NCI-H2196 (cell line): ENCODE data around the gene STON1.
"Not testable (repeated sequence)": the region's sequence is repeated elsewhere in the genome, so short reads cannot be mapped to it uniquely, and the experiment has no call there.

ENCODE experiments used
- DNase-seq: peaks from one replicate; lab custom pipeline; 2025; ENCODE audit not compliant: unreplicated experiment; lab: John Stamatoyannopoulos, UW

The STON1 gene

DNA sequence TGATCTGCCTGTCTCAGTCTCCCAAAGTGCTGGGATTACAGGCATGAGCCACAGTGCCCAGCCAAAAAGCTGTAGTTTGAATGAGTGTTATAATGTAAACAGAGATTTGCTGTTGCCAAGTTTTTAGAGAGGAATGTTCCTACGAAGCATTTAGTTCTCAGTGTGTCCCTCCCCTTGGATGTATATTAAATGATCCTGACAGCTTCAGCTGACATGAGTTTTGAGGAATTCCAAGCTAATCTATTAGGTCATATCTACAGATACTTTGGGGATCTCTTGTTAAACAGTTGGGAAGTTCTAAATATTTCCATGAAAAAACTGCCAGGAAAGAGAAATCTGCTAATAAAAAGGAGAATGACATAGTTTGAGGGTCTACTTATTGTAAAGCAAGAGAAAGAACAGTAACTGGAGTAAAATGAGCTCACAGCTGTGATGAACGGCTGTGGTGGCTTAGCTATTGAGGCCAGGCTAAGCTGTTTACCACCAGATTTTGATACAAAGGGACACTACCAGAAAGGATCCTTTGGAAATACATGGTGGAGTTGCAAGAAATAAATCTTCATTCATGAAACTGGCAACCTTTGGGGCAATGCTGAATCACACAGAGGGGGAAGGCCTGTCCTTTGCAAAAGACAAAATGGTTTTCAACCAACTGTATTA lies 2.6 kb upstream of the STON1 start:
- no peak for DNase-seq

DNA sequence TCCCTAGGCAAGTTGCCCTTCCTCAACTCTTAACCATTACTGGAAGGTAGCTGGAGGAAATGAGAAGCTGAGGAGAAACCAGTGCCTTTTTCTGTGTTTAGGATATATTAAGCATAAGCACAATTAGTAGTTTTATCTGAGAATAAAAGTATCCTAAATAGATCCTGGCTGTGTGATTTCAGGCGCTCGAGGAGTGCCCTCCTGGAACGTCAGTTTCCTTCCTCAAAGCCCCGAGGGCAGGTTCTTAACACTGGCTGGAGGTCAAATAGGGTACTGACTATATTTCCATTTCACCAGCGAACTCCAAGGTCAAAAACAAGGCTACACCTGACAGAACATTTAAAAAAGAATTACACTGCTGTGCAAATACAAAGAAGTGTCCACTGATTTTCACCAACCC lies 1.5 kb upstream of the STON1 start:
- DNase-seq: no peak

GRCh38 chr2:48529194-48529593 lies 760 bp upstream of the STON1 start:
- DNase-seq: no peak

- DNase-seq: no peak
These were observed 300 bp upstream of the STON1 start for GRCh38 chr2:48529676-48530032.

GRCh38 chr2:48531141-48531648 lies 1.2 kb downstream of the STON1 start:
- no peak for DNase-seq

- DNase-seq: no peak
These were observed 2.2 kb downstream of the STON1 start for GRCh38 chr2:48532174-48532573.

GRCh38 chr2:48532824-48533223 lies 2.9 kb downstream of the STON1 start:
- DNase-seq: no peak

DNA sequence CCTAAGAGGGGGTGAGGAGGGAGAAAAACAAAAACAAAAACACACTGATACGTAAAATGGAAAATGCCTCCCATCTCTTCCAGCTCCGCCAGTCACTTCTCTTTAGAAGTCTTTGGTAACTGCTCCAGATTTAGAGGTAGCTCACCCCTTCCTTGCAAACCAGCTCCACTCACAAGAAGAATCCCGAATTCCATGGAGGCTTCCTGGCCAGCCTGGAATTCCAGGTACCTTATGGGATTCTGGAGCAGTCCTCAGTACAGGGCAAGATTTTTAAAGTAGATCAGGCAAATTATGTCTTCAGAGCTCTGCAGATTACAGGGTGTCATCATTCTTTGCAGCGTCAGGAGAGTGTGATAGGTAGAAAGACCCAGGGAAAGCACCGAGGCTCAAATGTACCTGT lies 4.8 kb downstream of the STON1 start:
- DNase-seq: no peak

DNA sequence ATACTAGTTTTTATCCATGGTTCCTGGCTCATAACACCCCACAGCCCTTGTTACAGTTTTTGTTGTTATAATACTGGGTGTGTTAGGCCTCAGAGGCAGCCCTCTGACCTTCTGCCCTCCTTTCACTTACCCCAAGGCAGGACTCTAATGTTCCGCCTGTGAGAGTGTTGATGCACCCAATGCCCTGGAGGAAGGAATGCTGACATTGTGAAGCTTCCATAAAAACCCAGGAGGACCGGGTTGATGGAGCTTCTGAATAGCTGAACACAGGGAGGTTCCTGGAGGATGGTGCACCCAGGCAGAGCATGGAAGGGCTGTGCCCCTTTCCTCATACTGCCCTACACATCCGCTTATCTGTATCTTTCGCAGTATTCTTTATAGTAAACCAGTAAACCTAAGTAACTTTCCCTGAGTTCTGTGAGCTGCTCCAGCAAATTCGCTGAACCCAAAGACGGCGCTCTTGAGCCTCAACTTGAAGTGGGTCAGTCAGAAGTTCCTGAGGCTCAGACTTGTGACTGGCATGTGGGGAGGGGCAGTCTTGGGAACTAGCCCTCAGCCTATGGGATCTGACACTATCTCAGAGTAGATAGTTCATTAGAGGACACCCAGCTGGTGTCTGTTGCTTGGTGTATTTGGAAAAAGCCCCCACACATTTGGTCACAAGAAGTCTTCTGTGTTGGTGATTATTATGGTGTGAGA lies 10.4 kb downstream of the STON1 start:
- DNase-seq: no peak

DNA sequence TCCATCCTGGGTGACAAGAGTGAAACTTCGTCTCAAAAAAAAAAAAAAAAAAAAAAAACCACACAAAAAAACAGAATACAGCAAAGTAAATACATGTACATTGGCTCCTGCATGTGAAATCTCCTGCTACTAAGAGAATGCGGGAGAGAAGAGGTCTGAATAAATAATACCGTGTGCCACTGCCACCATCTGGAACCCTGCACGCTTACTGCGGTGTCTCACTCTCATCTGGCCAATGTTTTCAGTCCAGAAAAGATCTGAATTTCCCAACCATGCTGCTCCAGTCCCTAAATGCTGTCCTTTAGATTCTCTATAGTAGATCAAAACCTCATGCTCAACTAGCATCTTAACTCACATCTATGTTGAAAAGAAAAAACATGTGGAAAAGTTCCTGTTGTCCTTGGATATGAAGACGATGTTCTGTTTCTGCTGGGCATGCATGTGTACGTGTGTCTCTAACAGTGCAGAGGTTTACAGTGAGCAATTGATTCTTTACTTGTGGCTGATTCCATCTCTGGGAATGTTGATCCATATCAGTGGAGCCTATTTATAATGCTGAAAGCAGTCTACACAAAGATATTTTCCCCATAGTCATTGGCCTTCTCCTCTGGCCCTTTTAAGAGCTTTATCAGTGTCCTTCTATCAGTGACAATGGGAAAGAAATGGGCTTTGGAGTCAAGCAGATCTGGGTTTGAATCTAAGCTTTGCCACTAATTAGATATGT lies 11.9 kb downstream of the STON1 start:
- DNase-seq: no peak

GRCh38 chr2:48543895-48544294 lies 13.9 kb downstream of the STON1 start:
- no peak for DNase-seq

GRCh38 chr2:48545244-48545643 lies 15.3 kb downstream of the STON1 start:
- no peak for DNase-seq

DNA sequence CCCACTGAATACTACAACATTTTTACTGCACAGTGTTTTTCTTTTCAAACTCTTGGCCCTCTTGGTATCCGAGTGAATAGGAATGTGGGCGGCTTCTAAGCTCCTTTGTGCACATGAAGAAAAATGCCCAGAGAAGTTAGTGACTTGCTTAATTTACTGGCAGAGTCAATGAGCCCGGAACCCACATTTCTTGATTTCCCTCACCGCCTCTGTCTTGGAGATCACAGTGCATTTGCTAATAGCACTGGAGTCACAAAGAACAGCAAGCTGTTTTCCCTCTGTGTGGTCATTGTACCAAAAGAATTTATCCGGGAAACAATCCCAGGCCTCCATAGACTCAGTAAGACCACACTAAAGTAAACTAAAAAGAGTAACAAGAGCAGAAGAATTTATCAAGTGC lies 18.9 kb downstream of the STON1 start:
- DNase-seq: no peak

- DNase-seq: no peak
These were observed 20.0 kb downstream of the STON1 start for GRCh38 chr2:48549972-48550371.

DNA sequence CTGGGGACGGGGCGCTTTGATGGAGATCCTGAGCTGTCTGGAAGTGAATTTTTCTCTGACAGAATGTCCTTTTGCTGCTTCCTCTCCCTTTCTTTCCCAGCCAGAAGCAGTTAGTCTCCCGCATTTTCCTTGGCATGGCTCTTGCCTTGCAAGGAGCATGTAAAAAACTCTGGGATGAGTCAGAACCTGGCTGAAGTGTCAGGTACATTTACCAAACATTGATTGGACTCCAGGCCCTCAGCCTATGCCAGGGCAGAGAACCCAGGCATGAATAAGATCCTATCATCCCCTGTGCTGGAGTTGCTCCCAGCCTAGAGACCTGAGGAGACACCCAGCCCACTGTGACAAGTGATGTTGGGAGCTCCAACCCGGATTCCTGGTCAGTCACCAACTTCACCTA lies 21.6 kb downstream of the STON1 start:
- DNase-seq: no peak

GRCh38 chr2:48555071-48555470 lies 25.1 kb downstream of the STON1 start:
- not testable (repeated sequence) for DNase-seq

- no peak for DNase-seq
These were observed 28.5 kb downstream of the STON1 start for GRCh38 chr2:48558456-48558855.

- no peak for DNase-seq
These were observed 30.7 kb downstream of the STON1 start for GRCh38 chr2:48560546-48561209.

GRCh38 chr2:48562281-48562680 lies 32.3 kb downstream of the STON1 start:
- DNase-seq: no peak

GRCh38 chr2:48566592-48567310 lies 36.8 kb downstream of the STON1 start:
- DNase-seq: no peak

DNA sequence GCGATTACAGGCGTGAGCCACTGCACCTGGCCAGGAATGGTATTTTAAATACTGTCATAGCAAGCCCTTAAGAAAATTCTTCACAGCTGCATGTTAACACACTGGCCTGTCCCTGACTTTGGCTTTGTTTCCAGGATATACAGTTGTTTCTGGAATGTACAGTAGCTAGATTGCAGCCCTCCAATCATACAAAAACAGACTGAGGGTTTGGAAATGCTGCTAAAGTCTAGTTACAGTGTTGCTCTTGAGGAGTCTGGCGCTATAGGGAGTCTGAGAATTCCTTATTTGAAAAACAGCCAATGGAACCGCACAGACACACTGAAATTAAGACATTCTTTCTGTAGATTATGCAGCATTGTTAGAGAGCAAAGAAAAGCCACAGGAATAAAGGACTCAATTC lies 37.7 kb downstream of the STON1 start:
- no peak for DNase-seq
